NCI-H774 (cell line): ENCODE results near the gene KIAA1210.
A peak's percentile ranks its signal among the peaks of the same experiment; 100 is the strongest.

Experiments used
- DNase-seq: peaks from one replicate; lab custom pipeline; 2025; lab: John Stamatoyannopoulos, UW

KIAA1210 gene

GRCh38 chrX:119127650-119128049 is at the start of gene KIAA1210:
TSS of gene KIAA1210 (minus strand) at chrX:119127812. CDS start at chrX:119123642, 4,170 bp downstream.
- DNase-seq: no peak

DNA sequence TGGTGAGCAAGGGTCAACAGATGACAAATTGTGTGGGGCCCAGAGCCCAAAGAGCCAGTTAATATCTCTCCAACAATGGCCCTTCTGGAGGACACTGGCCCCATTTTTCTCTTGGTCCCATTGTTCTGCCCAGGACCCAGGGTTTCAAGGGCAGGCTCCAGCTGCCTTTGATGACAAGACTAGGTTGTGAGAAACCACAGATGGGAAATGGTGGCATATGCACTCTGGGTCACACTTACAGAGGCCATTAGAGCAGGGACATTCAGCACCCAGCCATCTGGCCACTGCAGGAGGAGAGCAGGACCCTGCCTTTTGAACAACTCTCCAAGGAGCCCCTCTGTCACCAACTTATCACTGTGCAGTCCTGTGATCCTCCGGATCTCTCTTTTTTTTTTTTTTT is 49.7 kb upstream of the KIAA1210 start:
- DNase-seq: no peak

- no peak for DNase-seq
Measured at GRCh38 chrX:119174900-119175299, 47.3 kb upstream of the KIAA1210 start.

DNA sequence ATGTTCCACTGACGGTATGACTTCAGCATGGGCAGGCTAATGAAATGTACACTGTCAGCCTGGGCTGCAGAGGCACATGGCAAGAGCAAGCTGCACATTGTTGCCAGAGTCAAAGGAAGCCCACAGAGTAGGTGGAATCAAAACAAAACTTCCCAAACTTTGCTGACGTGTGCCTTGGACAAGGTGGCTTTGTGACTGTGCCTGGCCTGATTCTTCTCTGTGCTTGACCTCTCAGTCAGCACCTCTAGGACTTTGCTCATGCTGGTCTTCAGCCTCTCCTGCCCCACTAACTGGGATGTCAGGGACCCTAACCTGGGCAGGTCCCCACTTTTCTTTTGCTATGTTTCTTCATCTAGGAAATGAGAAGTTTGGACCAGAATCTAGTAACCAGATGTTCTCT is 40.5 kb upstream of the KIAA1210 start:
- no peak for DNase-seq

DNA sequence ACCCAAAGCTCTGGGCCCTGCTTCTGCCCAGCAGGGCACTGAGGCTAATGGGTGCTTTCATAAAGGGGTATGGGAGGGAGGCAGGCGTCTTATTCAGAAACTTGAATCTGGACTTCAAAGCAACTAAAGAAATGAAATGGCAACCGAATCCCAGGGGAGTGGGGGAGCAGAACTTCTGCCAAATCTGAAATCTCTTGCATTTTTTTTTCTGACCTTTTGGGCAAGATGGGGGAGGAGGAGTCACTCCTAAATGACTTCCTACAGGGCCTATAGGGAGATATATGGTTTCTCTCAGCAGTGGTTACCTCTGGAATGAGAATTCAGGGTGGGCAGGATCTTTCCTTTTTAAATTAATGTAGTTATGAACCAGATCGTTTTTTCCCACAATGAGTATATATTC is 30.6 kb upstream of the KIAA1210 start:
- no peak for DNase-seq

DNA sequence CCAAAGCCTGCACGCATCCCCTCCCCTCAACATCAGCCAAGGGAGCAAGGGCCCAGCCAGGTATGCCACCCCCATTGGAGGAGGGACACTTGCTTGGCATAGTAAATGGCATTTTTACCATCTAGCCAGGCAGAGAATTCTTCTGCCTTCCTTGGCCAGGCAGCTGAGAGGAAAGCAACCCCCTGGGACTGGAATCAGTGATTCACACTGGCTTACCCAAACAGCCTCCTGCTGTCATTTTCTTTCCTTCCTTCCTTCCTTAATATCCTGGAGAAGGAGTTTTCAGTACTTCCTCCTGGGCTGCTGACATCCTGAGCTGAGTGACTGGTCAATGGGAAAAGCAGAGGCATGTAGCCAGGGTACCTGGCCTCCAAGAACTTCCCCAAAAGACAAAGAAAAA is 28.6 kb upstream of the KIAA1210 start:
- no peak for DNase-seq

DNA sequence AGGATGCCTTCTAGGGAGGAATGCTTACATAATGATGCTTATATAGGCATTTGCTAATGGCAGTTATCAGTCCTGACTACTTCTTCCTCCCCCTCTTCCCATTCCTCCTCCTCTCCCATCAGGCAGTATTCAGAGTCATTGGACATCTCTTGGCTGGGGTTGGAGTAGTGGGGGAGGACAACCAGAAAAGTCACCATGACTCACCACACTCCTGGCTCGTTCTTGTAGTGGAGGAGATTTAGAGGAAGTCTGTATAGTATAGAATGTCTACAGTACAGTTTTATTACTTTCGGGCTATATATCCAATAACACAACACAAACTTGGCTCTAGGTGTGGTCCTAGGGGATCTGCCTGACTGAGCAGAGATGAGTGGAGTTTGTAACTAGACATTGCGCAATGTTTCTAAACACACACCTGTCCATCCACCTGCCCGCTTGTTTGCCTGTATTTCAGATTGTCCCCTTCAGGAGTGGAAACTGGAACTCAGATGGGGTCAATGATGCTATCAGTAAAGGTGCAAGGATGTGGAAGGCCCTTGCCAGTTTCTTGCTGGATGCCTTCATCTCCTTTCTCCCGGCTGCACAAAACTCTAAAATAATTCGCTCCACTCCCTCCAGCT is 27.9 kb upstream of the KIAA1210 start:
- DNase-seq: no peak

GRCh38 chrX:119151051-119151380 is 23.4 kb upstream of the KIAA1210 start:
- no peak for DNase-seq

GRCh38 chrX:119150163-119151050 is 22.8 kb upstream of the KIAA1210 start:
- DNase-seq: no peak

GRCh38 chrX:119147486-119147885 is 19.9 kb upstream of the KIAA1210 start:
- no peak for DNase-seq

DNA sequence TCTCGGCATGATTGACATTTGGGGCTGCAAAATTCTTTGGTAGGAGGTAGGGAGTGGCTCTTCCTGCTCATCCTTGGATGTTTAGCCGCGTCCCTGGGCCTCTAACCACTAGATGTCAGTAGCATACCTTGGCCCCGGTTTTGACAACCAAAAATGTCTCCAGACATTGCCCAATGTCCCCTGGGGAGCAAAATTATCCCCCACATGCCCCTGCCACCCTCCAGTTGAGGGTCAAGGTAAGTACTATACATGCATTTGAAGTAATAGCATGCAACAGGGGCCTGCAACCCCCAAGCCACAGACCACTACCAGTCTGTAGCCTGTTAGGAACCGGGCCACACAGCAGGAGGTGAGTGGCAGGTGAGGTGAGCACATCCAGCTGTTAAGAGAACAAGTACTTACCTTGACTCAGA is 17.6 kb upstream of the KIAA1210 start:
- DNase-seq: no peak

DNA sequence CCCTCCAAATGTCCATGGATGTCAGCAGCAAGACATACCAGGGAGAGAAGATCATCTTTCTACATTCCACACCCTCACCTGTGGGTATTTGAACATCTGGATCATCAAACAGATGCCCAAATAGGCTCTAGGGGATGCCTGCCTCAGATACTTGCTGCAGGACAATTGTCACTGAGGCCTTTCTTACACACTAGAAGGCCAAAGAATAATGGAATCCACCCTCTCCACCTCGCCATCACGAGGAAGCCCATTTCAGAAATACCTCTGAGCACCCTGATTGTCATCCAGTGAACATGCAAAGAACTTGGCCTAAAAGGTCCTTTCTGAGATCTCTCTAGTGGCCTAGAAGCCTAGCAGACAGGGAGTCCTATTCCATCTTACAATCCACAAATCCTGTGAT is 6.9 kb upstream of the KIAA1210 start:
- no peak for DNase-seq

- no peak for DNase-seq
Measured at GRCh38 chrX:119132961-119133360, 5.3 kb upstream of the KIAA1210 start.

DNA sequence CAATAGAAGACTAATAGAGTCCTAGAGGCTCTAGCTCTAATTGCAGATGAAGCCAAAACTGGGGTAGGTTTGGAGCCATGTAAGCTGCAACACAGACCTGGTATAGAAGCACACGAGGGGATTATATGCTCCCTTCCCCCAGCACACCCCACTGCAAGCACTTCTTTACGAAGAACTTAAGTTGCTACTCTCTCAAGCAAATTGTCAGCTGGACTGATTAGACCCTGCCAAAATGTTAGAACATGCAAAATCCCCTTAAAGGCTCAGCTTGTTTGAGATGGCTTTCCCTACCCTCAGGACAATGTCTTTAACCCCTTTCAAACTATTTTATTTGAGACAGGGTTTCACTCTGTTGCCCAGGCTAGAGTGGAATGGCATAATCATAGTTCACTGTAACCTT is 4.7 kb upstream of the KIAA1210 start:
- DNase-seq: no peak

DNA sequence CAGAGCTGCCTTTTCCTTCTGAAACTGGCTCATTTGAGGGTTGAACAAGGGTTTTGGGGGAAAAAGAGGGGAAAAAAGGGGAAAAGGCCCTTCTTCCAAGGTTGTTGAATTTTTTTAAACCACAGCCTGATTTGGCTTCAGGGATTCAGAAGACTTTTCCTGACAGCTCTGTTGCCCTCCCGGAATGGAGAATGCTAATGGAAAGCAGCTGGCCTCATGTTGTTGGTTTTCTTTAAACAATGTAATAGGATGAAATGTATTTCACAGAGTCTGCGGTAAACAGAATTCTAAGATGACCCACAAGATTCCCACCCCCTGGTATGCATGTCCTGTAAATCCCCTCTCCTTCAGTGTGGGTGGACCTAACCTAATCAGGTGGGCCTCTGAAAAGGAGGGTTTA is 3.3 kb upstream of the KIAA1210 start:
- no peak for DNase-seq

GRCh38 chrX:119121341-119121740 is 6.3 kb downstream of the KIAA1210 start:
- DNase-seq: no peak

- peak; percentile 3 for DNase-seq
Measured at GRCh38 chrX:119118780-119119395, 8.7 kb downstream of the KIAA1210 start.

- DNase-seq: no peak
Measured at GRCh38 chrX:119107206-119107605, 20.4 kb downstream of the KIAA1210 start.

DNA sequence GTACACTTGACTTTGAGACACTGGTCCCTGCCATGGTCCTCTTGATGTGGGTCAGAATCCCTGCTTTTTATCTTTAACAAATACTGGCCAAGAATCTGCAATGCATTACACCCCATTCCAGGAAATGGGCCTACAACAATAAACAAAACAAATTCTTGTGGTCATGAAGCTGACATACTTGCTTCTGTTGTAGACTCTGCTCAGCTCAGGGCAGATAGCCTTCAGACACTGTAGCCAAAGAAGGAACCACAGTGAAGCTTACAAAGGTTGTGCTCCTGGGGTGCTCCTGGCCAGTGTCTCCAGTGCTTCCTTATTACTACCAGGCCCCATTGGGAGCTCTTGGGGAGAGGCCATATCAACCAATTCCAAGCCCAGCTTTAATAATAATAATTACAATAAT is 21.8 kb downstream of the KIAA1210 start:
- DNase-seq: no peak

DNA sequence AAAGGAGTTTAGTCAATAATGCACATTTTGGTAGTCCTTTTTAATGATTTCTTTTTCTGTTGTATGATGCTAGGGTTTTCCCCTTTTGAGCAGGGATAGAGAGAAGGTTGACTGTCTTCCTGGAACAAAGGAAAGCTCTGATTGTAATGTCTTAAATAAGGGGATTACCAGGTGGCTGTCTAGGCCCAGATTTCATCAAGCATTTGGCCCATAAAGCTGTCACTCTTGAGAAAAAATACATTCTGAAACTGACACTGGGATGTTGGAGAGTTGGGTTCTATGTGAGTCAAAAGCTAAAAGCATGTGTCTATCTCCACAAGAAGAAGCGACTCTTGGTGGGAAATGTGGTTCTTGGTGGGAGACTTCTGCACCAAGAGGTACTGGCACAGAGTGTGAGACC is 26.4 kb downstream of the KIAA1210 start:
- DNase-seq: no peak

DNA sequence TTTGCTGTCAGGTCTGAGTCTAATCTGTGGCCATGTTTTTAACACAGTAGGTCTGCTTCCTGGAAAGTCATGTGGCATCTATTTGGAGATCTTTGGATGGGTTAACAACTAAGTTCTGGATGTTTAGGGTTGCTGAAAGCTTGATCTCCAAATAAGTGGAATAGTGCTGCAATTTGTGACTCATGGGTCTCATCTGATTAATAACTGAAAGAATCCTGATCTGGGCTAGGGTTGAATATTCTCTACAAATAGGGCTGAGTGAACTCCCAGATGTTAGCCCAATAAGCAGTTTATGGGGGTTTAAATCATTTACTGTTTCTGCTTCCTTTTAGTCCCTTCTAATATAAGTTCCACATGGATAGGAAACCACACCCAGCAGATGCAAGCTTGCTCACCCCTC is 31.7 kb downstream of the KIAA1210 start:
- DNase-seq: no peak

DNA sequence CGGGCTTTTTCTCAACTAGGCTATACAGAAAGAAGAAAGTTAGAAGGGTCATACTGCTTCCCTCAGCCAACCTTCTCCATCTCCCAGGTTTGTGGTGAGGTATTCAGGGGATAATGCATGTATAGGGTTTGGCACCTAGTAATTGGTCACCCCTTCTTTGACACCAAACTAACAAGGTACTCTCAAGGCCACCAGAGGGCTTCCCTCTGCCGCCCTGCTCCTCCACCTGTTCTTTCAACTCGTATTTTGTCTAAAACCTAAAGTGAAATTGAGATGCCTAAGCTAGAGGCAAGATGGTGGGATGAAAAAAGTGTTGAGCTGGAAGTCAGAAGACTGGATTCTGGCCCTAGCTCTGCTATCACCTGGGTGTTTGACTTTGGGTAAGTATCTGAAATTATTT is 32.8 kb downstream of the KIAA1210 start:
- DNase-seq: no peak

DNA sequence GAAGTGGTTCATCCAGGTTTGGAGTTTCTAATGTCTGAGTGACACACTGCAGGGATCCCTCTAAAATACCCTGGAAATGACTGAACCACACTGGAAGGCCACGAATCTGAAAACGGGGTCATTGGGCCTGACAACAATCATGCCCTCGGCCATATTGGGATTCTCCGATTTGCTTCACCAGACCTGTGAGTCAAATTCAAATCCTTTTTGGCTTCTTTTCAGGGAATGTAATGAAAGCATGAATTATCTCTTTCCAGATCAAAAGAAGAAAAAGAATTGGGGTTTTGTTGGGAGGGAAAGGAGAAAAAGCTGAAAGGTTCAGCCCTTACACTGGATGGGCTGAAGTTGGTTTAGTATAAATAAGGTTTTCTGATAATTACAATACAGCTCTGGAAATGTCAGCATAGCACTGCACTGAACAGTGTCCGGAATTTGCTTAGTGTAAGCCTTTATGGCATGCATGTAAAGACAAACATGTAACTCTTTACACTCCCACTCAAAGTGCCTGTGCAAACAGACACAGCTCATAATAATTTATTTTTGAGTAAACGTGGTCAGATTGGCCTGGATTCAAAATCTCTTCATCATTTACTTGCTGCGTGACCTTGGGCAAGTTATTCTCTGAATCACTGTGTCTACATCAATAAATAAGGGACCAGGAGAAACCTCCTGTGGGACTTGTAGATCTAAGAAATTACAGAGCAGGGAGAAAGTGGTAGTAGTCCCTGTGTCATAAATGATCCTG is 33.4 kb downstream of the KIAA1210 start:
- DNase-seq: peak; percentile 37
